ENCODE results near the gene NAP1L4.

The NAP1L4 gene

DNA sequence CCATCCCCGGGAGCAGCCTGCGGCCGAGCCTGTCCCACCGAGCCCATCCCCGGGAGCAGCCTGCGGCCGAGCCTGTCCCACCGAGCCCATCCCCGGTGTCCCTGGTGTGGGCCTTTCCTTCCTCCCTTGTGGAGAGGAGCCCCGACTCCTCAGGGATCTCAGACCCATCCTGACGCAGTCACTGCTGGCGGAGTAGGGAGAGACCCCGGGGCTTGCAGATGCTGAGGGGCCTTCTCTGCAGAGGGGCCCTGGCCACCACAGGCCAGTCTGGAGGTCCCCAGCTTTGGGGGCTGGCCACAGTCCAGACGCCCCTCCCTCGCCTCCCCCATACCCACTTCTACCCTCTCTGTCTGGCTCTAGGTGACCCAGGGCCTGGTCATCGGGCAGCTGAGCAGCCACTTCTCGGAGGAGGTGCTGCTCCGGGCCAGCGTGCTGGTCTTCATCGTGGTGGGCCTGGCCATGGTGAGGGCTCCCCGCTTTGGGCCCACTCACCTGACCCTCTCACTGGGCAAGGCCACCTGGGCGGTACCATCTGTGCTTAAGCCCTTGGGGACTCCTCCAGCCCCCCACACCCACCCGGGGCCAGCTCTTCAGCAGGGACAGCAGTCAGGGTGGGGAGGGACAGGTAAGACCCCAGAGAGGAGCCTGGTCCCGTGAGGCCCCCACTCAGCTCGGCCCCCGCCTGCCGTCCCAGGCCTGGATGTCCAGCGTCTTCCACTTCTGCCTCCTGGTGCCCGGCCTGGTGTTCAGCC is 70.2 kb downstream of the NAP1L4 start:
- TF ChIP-seq, protein P1, sequence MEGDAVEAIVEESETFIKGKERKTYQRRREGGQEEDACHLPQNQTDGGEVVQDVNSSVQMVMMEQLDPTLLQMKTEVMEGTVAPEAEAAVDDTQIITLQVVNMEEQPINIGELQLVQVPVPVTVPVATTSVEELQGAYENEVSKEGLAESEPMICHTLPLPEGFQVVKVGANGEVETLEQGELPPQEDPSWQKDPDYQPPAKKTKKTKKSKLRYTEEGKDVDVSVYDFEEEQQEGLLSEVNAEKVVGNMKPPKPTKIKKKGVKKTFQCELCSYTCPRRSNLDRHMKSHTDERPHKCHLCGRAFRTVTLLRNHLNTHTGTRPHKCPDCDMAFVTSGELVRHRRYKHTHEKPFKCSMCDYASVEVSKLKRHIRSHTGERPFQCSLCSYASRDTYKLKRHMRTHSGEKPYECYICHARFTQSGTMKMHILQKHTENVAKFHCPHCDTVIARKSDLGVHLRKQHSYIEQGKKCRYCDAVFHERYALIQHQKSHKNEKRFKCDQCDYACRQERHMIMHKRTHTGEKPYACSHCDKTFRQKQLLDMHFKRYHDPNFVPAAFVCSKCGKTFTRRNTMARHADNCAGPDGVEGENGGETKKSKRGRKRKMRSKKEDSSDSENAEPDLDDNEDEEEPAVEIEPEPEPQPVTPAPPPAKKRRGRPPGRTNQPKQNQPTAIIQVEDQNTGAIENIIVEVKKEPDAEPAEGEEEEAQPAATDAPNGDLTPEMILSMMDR (IDR thresholded peaks at IDR 0.05; ENCODE audit: insufficient read depth, low read depth, low read length, missing control alignments): no peak
- no peak overlapping the region for H3K4me3 ChIP-seq (ENCODE audit: low read length)
- no peak for DNase-seq (ENCODE audit: low read depth)

DNA sequence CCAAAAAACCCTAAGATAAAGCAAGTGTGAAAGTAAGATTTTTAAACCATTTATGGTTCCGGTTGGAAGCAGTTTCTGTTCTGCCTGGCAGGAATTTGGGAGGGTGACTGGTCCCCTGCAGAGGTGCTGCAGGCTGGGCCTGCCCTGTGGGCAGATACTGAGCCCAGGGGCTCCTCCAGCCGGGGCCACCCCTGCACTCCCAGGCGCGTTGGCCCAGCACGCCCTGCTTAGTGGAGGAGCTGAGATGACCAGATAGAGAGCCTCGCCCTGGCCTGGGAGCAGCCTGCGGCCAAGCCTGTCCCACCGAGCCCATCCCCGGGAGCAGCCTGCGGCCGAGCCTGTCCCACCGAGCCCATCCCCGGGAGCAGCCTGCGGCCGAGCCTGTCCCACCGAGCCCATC is 70.9 kb downstream of the NAP1L4 start:
- TF ChIP-seq, protein P1 (IDR thresholded peaks at IDR 0.05; ENCODE audit: insufficient read depth, low read depth, low read length, missing control alignments): no peak
- no peak for DNase-seq (ENCODE audit: low read depth)
- no peak overlapping the region for H3K4me3 ChIP-seq (ENCODE audit: low read length)

DNA sequence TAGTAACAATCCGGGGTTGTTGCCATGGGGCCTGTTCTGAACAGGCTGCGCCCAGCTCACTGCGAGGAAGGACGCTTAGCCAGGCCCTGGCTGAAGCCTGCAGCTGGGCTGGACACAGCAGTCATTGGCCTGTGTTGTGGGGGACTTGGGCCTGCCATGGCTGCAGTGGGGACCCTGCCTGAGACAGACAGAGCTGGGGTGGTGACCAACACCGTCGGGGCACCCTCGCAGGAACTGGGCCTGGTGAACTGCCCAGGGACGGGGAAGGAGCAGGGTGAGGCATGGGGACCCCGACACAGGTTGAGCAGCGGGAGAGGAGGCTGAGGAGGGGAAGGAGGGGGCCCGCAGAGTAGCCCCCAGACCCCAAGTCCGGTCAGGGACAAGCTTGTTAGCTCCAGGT is 71.8 kb downstream of the NAP1L4 start:
- TF ChIP-seq, protein P1 (IDR thresholded peaks at IDR 0.05; ENCODE audit: insufficient read depth, low read depth, low read length, missing control alignments): no peak
- H3K4me3 ChIP-seq (ENCODE audit: low read length): no peak overlapping the region

DNA sequence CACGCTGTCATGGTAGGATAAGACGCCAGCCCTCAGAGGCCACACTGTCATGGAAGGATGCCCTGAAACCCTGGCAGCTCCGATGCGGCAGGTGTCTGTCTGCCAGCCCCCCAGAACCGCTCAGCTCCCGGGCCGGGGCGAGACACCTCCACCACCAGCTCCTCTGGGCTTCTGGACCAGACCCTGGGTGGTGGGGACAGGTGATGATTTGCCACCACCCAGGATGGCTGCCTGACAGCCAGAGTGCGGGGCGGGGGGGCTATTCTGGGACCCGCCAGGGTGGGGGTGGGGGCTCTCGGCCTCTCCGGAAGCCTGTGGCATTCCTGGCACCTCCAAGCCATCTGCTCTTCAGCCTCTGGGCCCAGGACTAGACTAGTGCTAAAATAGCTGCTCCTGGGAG is 72.3 kb downstream of the NAP1L4 start:
- no peak for DNase-seq (ENCODE audit: low read depth)
- no peak overlapping the region for H3K4me3 ChIP-seq (ENCODE audit: low read length)
- TF ChIP-seq, protein P1 (IDR thresholded peaks at IDR 0.05; ENCODE audit: insufficient read depth, low read depth, low read length, missing control alignments): no peak

More for the DNA sequence above, 71.8 kb downstream of the NAP1L4 start:
- DNase-seq (ENCODE audit: low read depth): no peak

DNA sequence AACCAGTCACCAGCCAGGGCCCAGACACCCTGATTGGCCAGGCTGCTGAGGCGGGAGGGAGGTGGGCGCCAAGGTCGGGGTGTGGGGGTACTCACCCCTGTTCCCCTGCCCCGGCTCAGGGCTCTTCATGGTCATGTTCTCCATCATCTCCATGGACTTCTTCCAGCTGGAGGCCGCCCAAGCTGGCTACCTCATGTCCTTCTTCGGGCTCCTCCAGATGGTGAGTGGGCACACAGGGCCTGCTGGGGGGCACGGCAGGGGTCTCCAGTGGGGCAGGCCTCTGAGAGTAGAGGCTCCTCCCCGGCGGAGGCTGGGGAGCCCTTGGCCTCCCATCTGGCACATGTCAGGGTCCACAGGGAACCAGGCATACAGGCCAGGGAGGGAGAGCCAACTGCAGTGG is 72.9 kb downstream of the NAP1L4 start:
- TF ChIP-seq, protein P1 (IDR thresholded peaks at IDR 0.05; ENCODE audit: insufficient read depth, low read depth, low read length, missing control alignments): no peak
- DNase-seq (ENCODE audit: low read depth): no peak
- no peak overlapping the region for H3K4me3 ChIP-seq (ENCODE audit: low read length)

DNA sequence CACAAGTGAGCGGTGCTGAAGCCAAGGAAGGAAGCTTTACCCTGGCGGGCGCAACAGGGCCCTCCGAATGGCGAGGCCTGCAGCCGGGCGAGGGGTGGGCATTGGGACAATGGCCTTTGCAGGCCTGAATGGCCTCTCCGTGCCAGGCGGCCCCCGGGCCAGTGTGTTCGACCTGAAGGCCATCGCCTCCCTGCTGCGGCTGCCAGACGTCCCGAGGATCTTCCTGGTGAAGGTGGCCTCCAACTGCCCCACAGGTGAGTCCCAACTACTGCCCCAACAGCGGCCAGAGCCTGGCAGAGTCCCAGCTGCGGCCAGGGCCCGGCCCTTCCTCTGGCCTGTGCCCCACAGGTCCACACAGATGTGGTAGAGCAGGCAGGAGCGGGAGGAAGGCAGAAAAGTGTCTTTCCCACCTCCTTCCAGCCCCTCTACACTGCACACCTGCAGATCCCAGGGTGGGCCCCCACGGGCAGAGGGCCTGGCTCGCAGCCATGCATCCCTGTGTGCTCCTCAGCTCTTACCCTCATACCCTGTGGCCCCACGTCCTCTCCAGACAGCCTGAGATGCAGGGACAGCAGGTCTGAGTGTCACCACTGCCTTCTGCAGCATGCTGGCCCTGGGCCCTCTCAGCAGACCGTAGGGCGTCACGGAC is 74.2 kb downstream of the NAP1L4 start:
- TF ChIP-seq, protein P1 (IDR thresholded peaks at IDR 0.05; ENCODE audit: insufficient read depth, low read depth, low read length, missing control alignments): no peak
- H3K4me3 ChIP-seq (ENCODE audit: low read length): no peak overlapping the region
- DNase-seq (ENCODE audit: low read depth): no peak

Measured in epithelial cell of esophagus (primary cell).